SK-N-SH treated with all-trans-retinoic acid at 6 μM for 48 hours (cell line): ENCODE measurements around the gene SCNN1B.

Experiments
- CREB5 ChIP-seq: fragments of 250-450 bp; sonication (Bioruptor Pico); IDR thresholded peaks from 2 replicates; pipeline ENCODE4 v1.5.1; 2020; ENCODE audit warnings: low read depth, mild to moderate bottlenecking, moderate library complexity
- ISL1 ChIP-seq: fragments of 250-450 bp; sonication (Bioruptor Pico); IDR thresholded peaks from 2 replicates; pipeline ENCODE4 v2.1.2; 2022; ENCODE audit warnings: mild to moderate bottlenecking, moderate library complexity
- ZC3H10 ChIP-seq: fragments of 250-450 bp; sonication (Bioruptor Pico); IDR thresholded peaks from 2 replicates; pipeline ENCODE4 v1.5.1; 2021; ENCODE audit warnings: mild to moderate bottlenecking, moderate library complexity
- ZFP30 ChIP-seq: fragments of 450-650 bp; formaldehyde crosslinking; IDR thresholded peaks from 2 replicates; pipeline ENCODE4 v1.5.0; 2022; ENCODE audit warnings: mild to moderate bottlenecking, moderate library complexity
- TF ChIP-seq, protein P1 (sequence below): fragments of 250-450 bp; sonication (Bioruptor Pico); IDR thresholded peaks from 2 replicates; pipeline ENCODE4 v1.8.0; 2020; ENCODE audit warnings: mild to moderate bottlenecking, moderate library complexity, borderline replicate concordance

DNA sequence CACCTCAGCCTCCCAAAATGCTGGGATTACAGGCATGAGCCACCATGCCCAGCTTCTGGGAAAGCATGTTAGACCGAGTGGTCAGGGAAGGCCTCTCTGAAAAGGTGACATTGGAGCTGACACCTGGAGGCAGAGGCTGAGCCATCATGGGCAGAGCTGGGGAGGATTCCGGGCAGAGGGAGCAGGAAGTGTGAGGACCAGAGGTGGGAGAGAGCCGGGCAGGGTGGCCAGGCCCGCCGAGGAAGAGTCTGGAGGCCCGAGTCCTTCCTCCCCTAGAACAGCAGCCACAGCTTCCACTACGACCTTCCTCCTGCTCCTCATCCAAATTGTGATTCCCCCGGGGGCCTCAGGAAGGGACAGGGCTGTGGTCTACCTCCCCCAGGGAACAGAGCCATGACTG, 76.2 kb downstream of the SCNN1B start:
- no peak for TF ChIP-seq CREB5
- no peak for TF ChIP-seq ZFP30 (CRISPR knock-in tag)
- TF ChIP-seq, protein P1, sequence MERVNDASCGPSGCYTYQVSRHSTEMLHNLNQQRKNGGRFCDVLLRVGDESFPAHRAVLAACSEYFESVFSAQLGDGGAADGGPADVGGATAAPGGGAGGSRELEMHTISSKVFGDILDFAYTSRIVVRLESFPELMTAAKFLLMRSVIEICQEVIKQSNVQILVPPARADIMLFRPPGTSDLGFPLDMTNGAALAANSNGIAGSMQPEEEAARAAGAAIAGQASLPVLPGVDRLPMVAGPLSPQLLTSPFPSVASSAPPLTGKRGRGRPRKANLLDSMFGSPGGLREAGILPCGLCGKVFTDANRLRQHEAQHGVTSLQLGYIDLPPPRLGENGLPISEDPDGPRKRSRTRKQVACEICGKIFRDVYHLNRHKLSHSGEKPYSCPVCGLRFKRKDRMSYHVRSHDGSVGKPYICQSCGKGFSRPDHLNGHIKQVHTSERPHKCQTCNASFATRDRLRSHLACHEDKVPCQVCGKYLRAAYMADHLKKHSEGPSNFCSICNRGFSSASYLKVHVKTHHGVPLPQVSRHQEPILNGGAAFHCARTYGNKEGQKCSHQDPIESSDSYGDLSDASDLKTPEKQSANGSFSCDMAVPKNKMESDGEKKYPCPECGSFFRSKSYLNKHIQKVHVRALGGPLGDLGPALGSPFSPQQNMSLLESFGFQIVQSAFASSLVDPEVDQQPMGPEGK (CRISPR knock-in tag), result no peak
- no peak for TF ChIP-seq ISL1 (CRISPR knock-in tag)
- no peak for TF ChIP-seq ZC3H10 (CRISPR knock-in tag)
